ENCODE measurements around the gene TBL2.
A peak's percentile ranks its signal among the peaks of the same experiment; 100 is the strongest.
"Not testable (repeated sequence)": the region's sequence is repeated elsewhere in the genome, so short reads cannot be mapped to it uniquely, and the experiment has no call there.

TBL2 gene

GRCh38 chr7:73585196-73585595, 6.8 kb upstream of the TBL2 start:
- no peak overlapping the region for H3K27ac Mint-ChIP-seq
- TF ChIP-seq CTCF (IDR thresholded peaks at IDR 0.05) = no peak
- H3K9me3 Mint-ChIP-seq = no peaks in the 10 kb centered on the region
- no peak overlapping the region for H3K4me3 Mint-ChIP-seq
- H3K27me3 Mint-ChIP-seq (ENCODE audit: low read depth, poor library complexity) = peaks cover 17% of the 10 kb centered on the region
- no peak for DNase-seq
- no peaks in the 10 kb centered on the region for H3K36me3 Mint-ChIP-seq (ENCODE audit: low read depth)
- peaks cover 23% of the 10 kb centered on the region for H3K4me1 Mint-ChIP-seq

GRCh38 chr7:73582664-73583202, 4.4 kb upstream of the TBL2 start:
- no peak overlapping the region for H3K27ac Mint-ChIP-seq
- no peak for DNase-seq
- H3K36me3 Mint-ChIP-seq (ENCODE audit: low read depth) = no peaks in the 10 kb centered on the region
- H3K4me3 Mint-ChIP-seq = no peak overlapping the region
- H3K27me3 Mint-ChIP-seq (ENCODE audit: low read depth, poor library complexity) = peaks cover 15% of the 10 kb centered on the region
- no peak for TF ChIP-seq CTCF (IDR thresholded peaks at IDR 0.05)
- H3K4me1 Mint-ChIP-seq = peaks cover 34% of the 10 kb centered on the region
- no peaks in the 10 kb centered on the region for H3K9me3 Mint-ChIP-seq

GRCh38 chr7:73581006-73581405, 2.6 kb upstream of the TBL2 start:
- not testable (repeated sequence) for H3K4me3 Mint-ChIP-seq; DNase-seq; H3K36me3 Mint-ChIP-seq (ENCODE audit: low read depth); H3K27ac Mint-ChIP-seq; H3K9me3 Mint-ChIP-seq
- Mint-ChIP-seq H3K27me3 (ENCODE audit: low read depth, poor library complexity) (peaks cover 12% of the 10 kb centered on the region), H3K4me1 (peaks cover 41% of the 10 kb centered on the region)

DNA sequence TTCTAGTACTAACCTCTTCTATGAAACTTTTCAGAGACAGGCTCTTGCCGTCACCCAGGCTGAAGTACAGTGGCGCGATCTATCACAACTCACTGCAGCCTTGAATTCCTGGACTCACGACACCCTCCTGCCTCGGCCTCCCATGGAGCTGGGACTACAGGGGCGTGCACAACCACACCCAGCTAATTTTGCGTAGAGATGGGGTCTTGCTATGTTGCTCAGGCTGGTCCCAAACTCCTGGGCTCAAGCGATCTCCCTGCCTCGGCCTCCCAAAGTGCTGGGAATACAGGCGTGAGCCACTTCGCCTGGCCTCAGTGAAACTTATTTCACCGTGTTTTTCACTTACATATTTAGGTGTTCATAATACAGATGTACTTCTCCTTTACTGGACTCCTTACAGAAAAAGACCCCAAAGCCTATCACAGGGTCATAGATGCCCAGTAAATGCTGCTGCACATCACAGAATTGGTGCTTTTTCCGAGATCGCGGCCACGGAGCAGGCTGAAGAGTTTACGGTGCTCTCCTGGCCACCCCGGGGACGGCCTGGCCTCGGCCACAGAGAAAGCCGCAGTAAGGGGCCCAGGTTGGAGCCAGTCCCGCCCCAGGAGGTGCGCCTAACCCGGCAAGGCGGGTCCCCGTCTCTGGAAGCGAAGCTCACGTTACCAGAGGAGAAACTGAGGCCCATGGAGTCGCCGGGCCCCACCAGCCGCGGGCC, 595 bp downstream of the TBL2 start:
- Mint-ChIP-seq H3K9me3 (no peaks in the 10 kb centered on the region), H3K36me3 (ENCODE audit: low read depth) (peaks cover 25% of the 10 kb centered on the region), H3K27me3 (ENCODE audit: low read depth, poor library complexity) (peaks cover 5% of the 10 kb centered on the region), H3K4me1 (peaks cover 53% of the 10 kb centered on the region), H3K4me3 (peak overlapping the region; percentile 91), H3K27ac (peak overlapping the region; percentile 59)
- no peak for TF ChIP-seq CTCF (IDR thresholded peaks at IDR 0.05)
- no peak for DNase-seq

DNA sequence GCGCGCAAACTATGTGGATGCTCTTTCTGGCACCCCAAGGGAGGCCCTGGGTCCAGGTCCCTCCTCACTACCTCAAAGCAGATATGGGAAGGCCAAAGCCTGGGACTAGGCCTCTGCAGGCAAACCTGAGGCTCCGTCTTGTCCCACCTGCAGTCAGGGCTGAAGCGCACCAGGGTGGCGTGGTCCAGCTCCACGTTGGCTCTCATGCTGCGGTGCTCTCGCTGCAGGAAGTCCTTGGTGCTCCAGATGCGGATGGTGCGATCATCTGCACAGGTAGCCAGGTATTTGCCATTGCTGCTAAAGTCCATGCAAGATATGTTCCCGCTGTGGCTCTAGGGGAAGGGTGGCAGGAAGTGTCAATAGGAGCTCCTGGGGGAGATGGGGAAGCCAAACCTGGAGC, 4.6 kb downstream of the TBL2 start:
- Mint-ChIP-seq H3K4me3 (no peak overlapping the region), H3K27me3 (ENCODE audit: low read depth, poor library complexity) (no peaks in the 10 kb centered on the region), H3K27ac (no peak overlapping the region), H3K4me1 (peaks cover 44% of the 10 kb centered on the region), H3K36me3 (ENCODE audit: low read depth) (peaks cover 54% of the 10 kb centered on the region), H3K9me3 (no peaks in the 10 kb centered on the region)
- TF ChIP-seq CTCF (IDR thresholded peaks at IDR 0.05) = no peak
- DNase-seq = no peak

DNA sequence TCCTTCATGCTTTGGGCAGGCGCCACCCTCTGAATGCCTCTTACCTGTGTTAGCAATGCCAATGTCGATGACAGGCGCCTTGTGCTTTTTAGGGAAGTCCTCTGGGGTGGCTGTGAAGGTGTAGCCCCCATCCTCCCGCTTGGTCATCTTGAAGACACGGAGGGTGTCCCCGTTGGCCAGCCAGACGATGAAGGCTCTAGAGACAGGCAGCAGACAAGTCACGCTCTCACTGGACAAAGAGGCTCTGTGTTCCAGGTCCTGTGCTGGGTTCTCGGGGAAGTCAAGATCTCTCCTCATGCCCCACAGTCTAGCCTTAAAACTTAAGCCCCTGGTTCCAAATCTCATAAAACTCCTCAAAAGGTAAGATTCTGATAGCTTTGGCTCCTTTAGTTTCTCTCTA, 5.1 kb downstream of the TBL2 start:
- DNase-seq = no peak
- Mint-ChIP-seq H3K27me3 (ENCODE audit: low read depth, poor library complexity) (no peaks in the 10 kb centered on the region), H3K9me3 (no peaks in the 10 kb centered on the region), H3K4me3 (no peak overlapping the region), H3K4me1 (peaks cover 39% of the 10 kb centered on the region), H3K27ac (no peak overlapping the region), H3K36me3 (ENCODE audit: low read depth) (peaks cover 55% of the 10 kb centered on the region)
- no peak for TF ChIP-seq CTCF (IDR thresholded peaks at IDR 0.05)

Data from nephron progenitor cell (in vitro differentiated cells).